Amygdala (tissue), 56 donors: ENCODE results near the gene FMN1.

Source experiments
- DNase-seq, 56 donors: peaks; one replicate each; lab custom pipeline; 2025; lab: John Stamatoyannopoulos, UW

The FMN1 gene

GRCh38 chr15:33200903-33201302 lies 6.4 kb upstream of the FMN1 start:
- no peak for DNase-seq

GRCh38 chr15:33200444-33200843 lies 5.9 kb upstream of the FMN1 start:
- DNase-seq = no peak

GRCh38 chr15:33198541-33198940 lies 4.0 kb upstream of the FMN1 start:
- no peak for DNase-seq

- no peak for DNase-seq
Measured at GRCh38 chr15:33197636-33198035, 3.1 kb upstream of the FMN1 start.

GRCh38 chr15:33194237-33194636 lies 277 bp downstream of the FMN1 start:
- DNase-seq = peak in 3 of 56 donors; percentile 31 to 47 (median 32)

GRCh38 chr15:33191591-33191990 lies 2.9 kb downstream of the FMN1 start:
- no peak for DNase-seq

GRCh38 chr15:33190539-33190938 lies 4.0 kb downstream of the FMN1 start:
- no peak for DNase-seq

- peak in 1 of 56 donors; percentile 2 for DNase-seq
Measured at GRCh38 chr15:33188641-33189257, 5.8 kb downstream of the FMN1 start.

- DNase-seq = no peak
Measured at GRCh38 chr15:33188159-33188558, 6.4 kb downstream of the FMN1 start.

GRCh38 chr15:33183334-33183733 lies 11.2 kb downstream of the FMN1 start:
- no peak for DNase-seq

GRCh38 chr15:33182926-33183325 lies 11.6 kb downstream of the FMN1 start:
- no peak for DNase-seq

GRCh38 chr15:33182278-33182905 lies 12.1 kb downstream of the FMN1 start:
- no peak for DNase-seq

GRCh38 chr15:33179874-33180273 lies 14.6 kb downstream of the FMN1 start:
- DNase-seq = no peak

GRCh38 chr15:33171202-33171601 lies 23.3 kb downstream of the FMN1 start:
- DNase-seq = no peak

GRCh38 chr15:33169625-33170024 lies 24.9 kb downstream of the FMN1 start:
- no peak for DNase-seq

- DNase-seq = no peak
Measured at GRCh38 chr15:33168444-33168843, 26.1 kb downstream of the FMN1 start.

- no peak for DNase-seq
Measured at GRCh38 chr15:33163816-33164215, 30.7 kb downstream of the FMN1 start.

- DNase-seq = no peak
Measured at GRCh38 chr15:33161209-33161608, 33.3 kb downstream of the FMN1 start.

GRCh38 chr15:33160581-33161165 lies 33.8 kb downstream of the FMN1 start:
- no peak for DNase-seq

- DNase-seq = no peak
Measured at GRCh38 chr15:33159726-33160453, 34.6 kb downstream of the FMN1 start.

GRCh38 chr15:33158366-33158765 lies 36.1 kb downstream of the FMN1 start:
- DNase-seq = no peak
